Upper lobe of left lung (tissue), 4 donors: Measurements from ENCODE around the gene CYP2B6.

ENCODE experiments used
- CTCF ChIP-seq, 6 experiments: fragments of 450-650 bp in 4 of 6; fragments of 200-600 bp in 2 of 6; sonication (generic) in 2 of 6; IDR thresholded peaks; one replicate each; pipeline ENCODE4 v1.5.1; 2016 to 2019; ENCODE audit warnings: antibody characterized with exemption in 6 of 6
- POLR2A ChIP-seq, 4 donors: fragments of 450-650 bp; IDR thresholded peaks; one replicate each; pipeline ENCODE4 v1.5.1; 2016 to 2017; ENCODE audit warnings: antibody characterized with exemption in 4 of 4, mild to moderate bottlenecking in 2 of 4
- POLR2AphosphoS5 ChIP-seq, 2 donors: sonication (generic); formaldehyde crosslinking; IDR thresholded peaks; one replicate each; pipeline ENCODE4 v1.5.1; 2017; ENCODE audit warnings: antibody characterized with exemption in 2 of 2

GRCh38 chr19:40995355-40995754 lies 4.3 kb downstream of the CYP2B6 start:
- TF ChIP-seq CTCF (IDR thresholded peaks at IDR 0.05), result no peak
- no peak for TF ChIP-seq POLR2AphosphoS5 (IDR thresholded peaks at IDR 0.05)
- no peak for TF ChIP-seq POLR2A (IDR thresholded peaks at IDR 0.05)
